LHCN-M2 (cell line): ENCODE data around the gene DLGAP4. TPM values are rescaled to one million over a fixed set of nuclear protein-coding genes. Genes with fewer than 3 reads are reported as not detected.
A peak's percentile ranks its signal among the peaks of the same experiment; 100 is the strongest.

ENCODE experiments used
- DNase-seq: peaks from one replicate; pipeline ENCODE4 v3.0.0-alpha.2; 2012; ENCODE audit warnings: low read depth
- total RNA-seq: library from RNA; depleted of rRNA; stranded (reverse); fragments of >200 nt; gene quantifications from 2 replicates; pipeline ENCODE4 v1.2.3, GENCODE V29; 2014

Gene DLGAP4
- total RNA-seq, 1 experiment from 2014 or later = 17.2 TPM

DNA sequence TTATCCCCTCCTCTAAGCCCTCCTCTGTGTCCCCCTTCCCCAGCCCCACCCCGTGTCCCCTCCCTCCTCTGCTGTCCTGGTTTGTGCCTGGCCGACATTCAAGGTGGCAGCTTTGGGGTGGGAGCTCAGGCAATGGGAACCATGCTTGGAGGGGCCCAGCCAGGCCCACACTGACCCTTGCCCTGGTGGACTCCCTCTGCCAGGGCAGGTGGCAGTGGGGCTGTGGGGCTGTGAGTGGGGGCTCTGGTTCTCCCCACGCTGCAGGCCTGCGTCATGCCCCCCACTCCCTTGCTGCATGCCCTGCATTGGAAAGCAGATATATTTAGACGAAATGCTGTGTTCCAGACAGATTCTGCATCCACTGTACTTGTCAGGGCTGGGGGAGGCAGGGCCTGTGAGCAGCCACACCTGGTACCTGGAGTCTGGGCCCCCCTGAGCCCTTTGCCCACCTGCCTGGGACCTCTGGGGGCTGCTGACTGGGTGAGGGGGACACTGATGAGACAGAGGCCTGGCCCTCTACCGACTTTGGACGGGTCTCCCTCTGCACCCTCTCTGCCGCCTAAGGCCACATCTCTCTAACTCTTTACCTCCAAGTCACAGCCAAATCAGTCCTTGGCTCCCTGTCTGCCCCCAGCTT, 14.2 kb downstream of the DLGAP4 start:
- no peak for DNase-seq

DNA sequence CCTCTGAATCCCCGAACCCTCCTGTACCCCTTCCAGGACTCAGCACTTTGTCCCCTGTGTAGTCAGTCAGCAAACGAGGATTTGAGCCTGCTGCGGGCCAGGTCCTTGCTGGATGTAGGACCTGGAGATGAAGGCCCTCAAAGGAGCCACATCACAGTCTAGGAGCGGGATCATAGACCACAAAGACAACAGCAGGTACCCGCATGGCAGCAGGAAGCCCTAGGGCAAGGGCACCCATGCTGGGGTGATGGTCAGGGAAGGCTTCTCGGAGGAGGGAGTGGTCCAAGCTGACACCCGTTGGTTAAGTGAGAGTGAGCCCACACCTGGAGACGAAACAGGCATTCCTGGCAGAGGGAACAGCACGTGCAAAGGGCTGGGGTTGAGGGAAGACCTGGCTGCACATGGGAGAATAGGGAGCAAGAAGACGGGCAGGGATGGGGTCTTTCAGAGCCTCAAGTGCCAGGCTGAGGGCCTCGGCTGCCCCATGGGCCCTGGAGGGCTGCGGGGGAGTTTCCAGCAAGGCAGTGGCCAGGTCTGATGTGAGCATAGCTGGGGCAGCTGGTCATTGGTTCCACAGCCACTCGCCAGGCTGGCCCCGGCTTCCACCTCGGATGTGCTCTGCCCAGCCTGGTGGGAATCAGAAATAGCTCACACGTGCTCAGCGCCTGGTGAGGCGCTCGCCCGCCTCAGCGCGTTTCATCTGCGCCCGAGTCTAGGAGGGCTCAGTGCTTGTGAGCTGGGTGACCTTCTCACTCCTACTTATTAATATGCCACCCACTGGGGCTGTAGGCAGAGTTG, 15.0 kb downstream of the DLGAP4 start:
- no peak for DNase-seq

DNA sequence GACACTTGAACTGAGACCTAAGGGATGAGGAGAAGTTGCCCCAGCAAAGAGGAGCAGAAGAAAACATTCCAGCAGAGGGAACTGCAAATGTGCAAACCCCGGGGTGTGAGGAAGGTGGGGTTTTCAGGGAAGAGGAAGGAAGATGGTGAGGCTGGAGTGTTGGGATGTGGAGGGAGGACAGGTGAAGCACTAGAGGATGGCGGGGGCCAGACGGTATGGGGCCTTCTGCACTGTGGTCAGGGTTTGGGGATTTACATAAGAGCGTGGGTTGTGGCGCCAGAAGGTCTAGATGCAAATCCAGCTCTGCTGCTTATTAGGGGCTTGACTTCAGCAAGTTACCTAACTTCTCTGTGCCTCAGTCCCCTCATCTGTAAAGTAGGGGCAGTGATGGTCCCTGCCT, 16.0 kb downstream of the DLGAP4 start:
- no peak for DNase-seq

DNA sequence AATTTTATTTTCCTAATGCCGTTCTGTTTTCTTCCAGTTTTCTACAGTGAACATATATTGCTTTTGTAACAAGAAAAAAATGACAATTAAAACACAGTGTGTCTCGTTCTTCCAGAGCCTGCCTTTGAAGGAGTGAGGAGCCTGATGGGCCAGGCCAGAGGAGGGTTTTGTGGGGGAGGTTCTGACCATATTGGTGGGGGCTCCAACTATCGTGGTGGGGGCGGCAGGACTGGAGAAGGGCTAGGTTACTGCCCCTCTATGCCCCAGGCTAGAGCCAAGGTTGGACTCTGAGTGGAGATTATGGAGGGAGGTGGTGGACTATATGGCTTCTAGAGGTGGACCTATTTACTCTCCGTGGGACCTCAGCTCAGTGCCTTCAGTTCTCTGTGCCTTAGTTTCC, 24.0 kb downstream of the DLGAP4 start:
- no peak for DNase-seq

DNA sequence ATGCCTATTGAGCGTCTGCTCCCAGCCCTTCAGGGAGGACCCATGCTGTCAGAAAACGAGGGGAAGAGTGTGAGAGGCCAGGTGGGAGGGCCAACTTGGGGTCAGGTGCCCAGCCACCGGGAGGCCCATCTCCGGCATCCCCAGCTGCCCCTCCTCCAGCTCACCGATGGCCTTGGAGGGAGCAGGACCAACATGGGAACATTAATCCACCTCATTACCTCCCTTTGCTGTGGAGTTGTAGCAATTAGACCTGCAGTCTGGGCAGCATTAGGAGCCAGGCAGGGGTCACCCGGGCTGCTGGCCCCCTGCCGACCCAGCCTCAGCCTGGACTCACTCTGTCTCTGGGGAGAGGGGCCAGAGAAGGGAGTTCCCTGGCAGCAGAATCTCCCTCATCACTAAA, 25.1 kb downstream of the DLGAP4 start:
- DNase-seq = no peak

- DNase-seq = no peak
These were observed 27.7 kb downstream of the DLGAP4 start for GRCh38 chr20:36333841-36334240.

GRCh38 chr20:36334281-36335205, 28.4 kb downstream of the DLGAP4 start:
- DNase-seq = no peak

- DNase-seq = no peak
These were observed 29.2 kb downstream of the DLGAP4 start for GRCh38 chr20:36335206-36335870.

GRCh38 chr20:36336204-36336603, 30.1 kb downstream of the DLGAP4 start:
- DNase-seq = no peak

DNA sequence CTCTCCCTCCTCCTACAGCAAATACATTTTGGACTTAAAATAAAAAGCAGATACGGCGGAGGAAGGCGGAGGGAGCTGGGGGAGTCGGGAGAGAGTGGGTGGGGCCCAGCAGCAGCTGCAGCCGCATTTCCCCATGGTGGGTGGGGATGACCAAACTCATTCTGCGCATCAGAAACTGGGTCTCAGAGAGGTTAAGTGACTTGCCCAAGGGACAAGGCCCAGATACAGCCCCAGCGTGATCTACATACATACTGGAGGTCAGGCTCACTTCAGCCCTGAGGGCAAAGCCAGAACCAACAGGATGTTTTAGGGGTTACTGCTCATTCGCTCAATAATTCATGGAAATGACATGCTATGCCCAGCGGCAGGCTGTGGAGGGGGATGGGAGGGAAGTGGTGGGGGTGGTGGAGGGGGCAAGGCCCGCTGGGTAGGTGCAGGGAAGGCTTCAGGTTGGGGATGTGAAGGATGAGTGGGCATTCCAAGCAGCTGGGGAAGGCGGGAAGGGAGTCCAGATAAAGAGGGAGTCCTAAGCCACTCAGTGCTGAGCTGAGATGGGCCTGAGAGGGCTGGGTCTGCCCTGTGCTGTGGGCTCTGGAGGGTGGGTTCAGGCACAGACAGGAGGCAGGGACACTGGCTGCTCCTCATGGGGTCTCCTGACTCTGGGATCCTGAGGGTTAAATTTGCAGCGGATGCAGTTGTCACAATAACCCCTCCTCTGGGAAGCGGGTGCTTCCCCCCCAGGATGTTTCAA, 31.0 kb downstream of the DLGAP4 start:
- DNase-seq = no peak

DNA sequence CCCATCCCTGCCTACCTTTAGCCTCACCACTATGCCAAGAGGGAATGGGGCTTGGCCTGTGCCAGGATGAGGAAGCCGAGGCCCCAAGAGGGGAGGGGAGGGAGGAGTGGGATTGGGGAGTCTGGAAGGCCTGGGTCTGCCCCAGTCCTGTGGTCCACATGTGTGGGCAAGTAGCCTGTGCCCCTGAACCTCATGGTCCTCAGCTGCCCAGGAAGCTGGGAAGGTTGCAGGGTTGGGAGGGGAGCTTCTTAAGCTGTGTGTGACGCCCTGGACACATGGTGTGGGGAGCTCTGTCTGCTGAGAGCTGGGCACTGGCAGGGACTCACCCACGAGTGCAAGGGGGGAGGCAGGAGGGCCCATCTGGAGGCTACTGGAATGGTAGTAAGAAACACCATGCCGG, 31.7 kb downstream of the DLGAP4 start:
- DNase-seq = no peak

- DNase-seq = no peak
These were observed 33.8 kb downstream of the DLGAP4 start for GRCh38 chr20:36339646-36340592.

GRCh38 chr20:36340593-36340990, 34.5 kb downstream of the DLGAP4 start:
- no peak for DNase-seq

DNA sequence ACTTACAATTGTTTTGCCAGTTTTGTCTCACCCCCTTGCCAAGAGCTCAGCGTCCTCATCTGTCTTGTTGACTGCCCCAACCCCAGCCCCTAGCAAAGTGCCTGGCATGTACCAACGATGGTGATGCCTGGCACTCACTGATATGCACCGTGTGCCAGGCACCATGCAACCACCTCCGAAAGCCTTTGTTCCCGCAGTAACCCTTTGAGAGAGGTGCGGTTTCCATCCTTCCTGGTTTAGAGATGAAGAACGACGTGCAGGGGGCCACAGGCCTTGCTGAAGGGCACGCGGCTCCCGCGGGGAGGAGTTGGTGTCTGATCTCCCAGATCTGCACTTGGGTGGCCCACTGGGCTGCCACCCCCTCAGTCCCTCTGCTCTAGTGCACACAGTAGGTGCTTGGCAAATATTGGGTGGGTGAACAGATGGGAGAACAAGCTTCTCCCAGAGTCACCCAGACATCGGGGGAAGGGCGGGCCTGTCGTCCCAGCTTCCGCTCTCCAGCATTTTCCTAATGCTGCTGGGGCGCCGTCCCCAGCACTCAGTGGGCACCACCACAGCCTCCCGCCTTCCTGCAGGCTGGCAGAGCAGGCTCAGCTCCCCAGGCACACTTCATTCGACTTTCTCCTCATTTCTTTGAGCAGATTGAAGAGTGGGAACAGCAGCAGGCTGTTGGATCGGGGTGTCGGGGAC, 35.3 kb downstream of the DLGAP4 start:
- DNase-seq = no peak

DNA sequence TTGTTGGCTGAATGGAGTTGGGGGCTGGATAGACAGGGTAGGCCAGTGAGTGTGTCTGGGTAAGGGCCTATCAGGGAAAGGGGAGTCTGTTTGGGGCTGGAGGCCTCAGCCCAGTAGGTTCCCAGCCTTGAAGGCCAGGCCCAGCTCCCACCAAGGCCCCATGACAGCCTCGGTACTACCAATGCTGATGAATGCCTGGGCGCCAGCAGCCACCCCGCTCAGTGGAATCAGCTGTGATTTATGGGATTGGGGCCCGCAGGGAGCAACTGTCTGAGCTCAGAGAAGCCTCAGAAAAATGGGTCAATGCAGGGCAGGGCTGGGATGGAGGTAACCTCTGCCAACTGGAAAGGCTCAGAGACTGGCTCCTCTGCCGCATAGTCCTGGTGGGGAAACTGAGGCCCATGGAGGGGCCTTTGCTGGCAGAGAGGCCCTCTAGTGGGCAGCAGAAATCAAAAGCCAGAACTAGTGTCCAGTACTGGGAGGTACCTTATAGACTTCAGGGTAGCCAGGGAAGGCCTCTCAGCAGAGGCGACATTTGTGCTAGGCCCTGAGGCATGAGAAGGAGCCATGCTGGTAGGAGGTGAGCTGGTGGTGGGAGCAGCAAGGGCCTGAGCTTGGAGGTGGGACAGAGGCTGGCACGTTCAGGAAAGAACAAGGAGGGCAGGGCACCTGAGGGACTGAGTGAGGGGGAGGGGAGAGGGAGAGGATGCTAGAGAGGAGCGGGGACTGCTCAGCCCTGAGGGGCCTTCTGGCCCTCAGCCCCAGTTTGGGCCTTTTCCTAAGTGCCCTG, 36.4 kb downstream of the DLGAP4 start:
- no peak for DNase-seq

- DNase-seq = no peak
These were observed 37.5 kb downstream of the DLGAP4 start for GRCh38 chr20:36343641-36344040.

GRCh38 chr20:36344517-36345132, 38.5 kb downstream of the DLGAP4 start:
- DNase-seq = peak; percentile 31

DNA sequence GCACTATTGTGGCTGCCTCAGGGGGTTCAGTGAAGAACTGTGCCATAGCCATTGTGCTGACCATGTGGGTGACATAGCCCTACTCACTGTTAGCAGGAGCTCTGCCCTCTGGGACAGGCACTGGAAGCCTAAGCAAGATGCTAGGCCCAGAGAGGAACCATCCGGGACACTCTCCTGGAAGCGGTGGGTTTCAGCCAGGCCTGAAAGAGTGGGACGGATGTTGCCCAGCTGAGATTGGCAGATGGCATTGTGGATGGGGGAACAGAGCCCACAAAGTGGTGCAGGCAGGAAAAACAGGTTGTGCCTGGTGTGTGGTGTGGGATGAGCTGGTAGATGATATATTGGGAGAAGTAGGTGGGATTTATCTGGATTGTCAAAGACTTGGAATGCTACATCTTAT, 40.1 kb downstream of the DLGAP4 start:
- DNase-seq = no peak
